BJ (cell line): Measurements from ENCODE around the gene MIA2. TPM values are rescaled to one million over a fixed set of nuclear protein-coding genes. Genes with fewer than 3 reads are reported as not detected.

Source experiments
- CTCF ChIA-PET: fragments of 350-600 bp; formaldehyde crosslinking; extraction: SDS; loops from one replicate; lab custom pipeline; 2021; ENCODE audit warnings: antibody characterized with exemption, inconsistent platforms; lab: Yijun Ruan, JAX
- POLR2A ChIA-PET: fragments of 300-600 bp; sonication (Branson Sonifier 250); formaldehyde crosslinking; extraction: SDS; loops from one replicate; lab custom pipeline; 2021; ENCODE audit warnings: antibody characterized with exemption; lab: Charles Lee
- DNase-seq: peaks from one replicate; pipeline ENCODE4 v3.0.0-alpha.2; 2011; ENCODE audit warnings: low read depth
- H3K27me3 ChIP-seq: 2 replicates; pipeline ENCODE4 v1.6.0; 2011; ENCODE audit warnings: low read length; ENCODE audit not compliant: control insufficient read depth, insufficient read depth
- H3K36me3 ChIP-seq: 2 replicates; pipeline ENCODE4 v1.5.1; 2011; ENCODE audit warnings: low read length; ENCODE audit not compliant: control insufficient read depth, insufficient read depth
- H3K4me3 ChIP-seq: 2 replicates; pipeline ENCODE4 v1.5.1; 2011; ENCODE audit warnings: low read depth, mild to moderate bottlenecking, control low read depth, low read length
- CTCF ChIP-seq: IDR thresholded peaks from 2 replicates; pipeline ENCODE4 v1.5.1; 2011; ENCODE audit warnings: low read depth, mild to moderate bottlenecking, control low read depth, inconsistent platforms, low read length, moderate library complexity; ENCODE audit not compliant: insufficient read depth
- polyA plus RNA-seq: library from polyadenylated mRNA; depleted of rRNA; stranded (reverse); fragments of >200 nt; gene quantifications from 2 replicates; pipeline ENCODE4 v1.2.3, GENCODE V29; 2011

The MIA2 gene
- polyA plus RNA-seq, 1 experiment, result 11.4 TPM

- no peak for DNase-seq
- no peak for TF ChIP-seq CTCF
- H3K4me3 ChIP-seq, result peak overlapping the region; percentile 91
- H3K36me3 ChIP-seq, result no peaks in the 10 kb centered on the region
- CTCF ChIA-PET, result interaction anchor here (0.8 to 1.3 kb wide), 2 partner anchors 11 to 87 kb away, joined by 3 to 4 read pairs; no protein-coding TSS in a partner anchor
- POLR2A ChIA-PET, result interaction anchor here (1.1 kb wide), 1 partner anchor 96 kb away, joined by 3 read pairs; the partner anchor contains the start of gene TRAPPC6B
- H3K27me3 ChIP-seq, result no peaks in the 10 kb centered on the region
Measured at GRCh38 chr14:39265806-39266524, 32.2 kb downstream of the MIA2 start.

GRCh38 chr14:39266525-39266870, 32.8 kb downstream of the MIA2 start:
- Histone ChIP-seq H3K36me3 (no peaks in the 10 kb centered on the region), H3K27me3 (no peaks in the 10 kb centered on the region), H3K4me3 (peak overlapping the region; percentile 91)
- POLR2A ChIA-PET, result interaction anchor here (1.1 kb wide), 1 partner anchor 96 kb away, joined by 3 read pairs; the partner anchor contains the start of gene TRAPPC6B
- CTCF ChIA-PET, result interaction anchor here (1.3 to 1.4 kb wide), 2 partner anchors 88 to 102 kb away, joined by 3 read pairs; no protein-coding TSS in a partner anchor
- DNase-seq, result no peak
- no peak for TF ChIP-seq CTCF

- Histone ChIP-seq H3K27me3 (no peaks in the 10 kb centered on the region), H3K36me3 (no peaks in the 10 kb centered on the region), H3K4me3 (peak overlapping the region; percentile 91)
- ChIA-PET POLR2A (no interaction called here), CTCF (interaction anchor here (1.3 to 1.4 kb wide), 2 partner anchors 88 to 102 kb away, joined by 3 read pairs; no protein-coding TSS in a partner anchor)
- no peak for DNase-seq
- no peak for TF ChIP-seq CTCF
Measured at GRCh38 chr14:39266871-39267607, 33.3 kb downstream of the MIA2 start.

GRCh38 chr14:39267608-39268005, 33.9 kb downstream of the MIA2 start:
- no peak for TF ChIP-seq CTCF
- Histone ChIP-seq H3K27me3 (no peaks in the 10 kb centered on the region), H3K36me3 (no peaks in the 10 kb centered on the region), H3K4me3 (peak overlapping the region; percentile 91)
- ChIA-PET POLR2A (no interaction called here), CTCF (interaction anchor here (1.4 kb wide), 1 partner anchor 101 kb away, joined by 3 read pairs; no protein-coding TSS in a partner anchor)
- DNase-seq, result no peak

- Histone ChIP-seq H3K4me3 (peak overlapping the region; percentile 91), H3K36me3 (no peaks in the 10 kb centered on the region), H3K27me3 (no peaks in the 10 kb centered on the region)
- CTCF ChIA-PET, result interaction anchor here (0.6 kb wide), 1 partner anchor 1394 kb away, joined by 3 read pairs; no protein-coding TSS in a partner anchor
- TF ChIP-seq CTCF, result no peak
- POLR2A ChIA-PET, result interaction anchor here (0.6 kb wide), 1 partner anchor 21 kb away, joined by 3 read pairs; no protein-coding TSS in a partner anchor
- DNase-seq, result no peak
Measured at GRCh38 chr14:39268393-39268792, 34.7 kb downstream of the MIA2 start.
